Neuronal stem cell (in vitro differentiated cells): Measurements from ENCODE around the gene CCDC74A.
A peak's percentile ranks its signal among the peaks of the same experiment; 100 is the strongest.
"Not testable (repeated sequence)": the region's sequence is repeated elsewhere in the genome, so short reads cannot be mapped to it uniquely, and the experiment has no call there.

Source experiments
- DNase-seq: peaks from one replicate; pipeline ENCODE4 v3.0.0-alpha.2; 2013; ENCODE audit warnings: low spot score
- H2AFZ ChIP-seq: one replicate; pipeline ENCODE4 v1.6.1; 2013; ENCODE audit warnings: mild to moderate bottlenecking, low read length, inconsistent platforms
- H2AK5ac ChIP-seq: 2 replicates; pipeline ENCODE4 v1.6.1; 2013; ENCODE audit warnings: low read depth, mild to moderate bottlenecking, inconsistent platforms, low read length, moderate library complexity, mixed read lengths
- H2BK120ac ChIP-seq: 2 replicates; pipeline ENCODE4 v1.6.1; 2013; ENCODE audit warnings: low read depth, mild to moderate bottlenecking, inconsistent platforms, low read length, moderate library complexity, mixed read lengths
- H2BK12ac ChIP-seq: one replicate; pipeline ENCODE4 v1.6.1; 2013; ENCODE audit warnings: low read length, inconsistent platforms
- H2BK15ac ChIP-seq: 2 replicates; pipeline ENCODE4 v1.6.1; 2013; ENCODE audit warnings: mild to moderate bottlenecking, low read length, inconsistent platforms, mixed read lengths
- H2BK5ac ChIP-seq: one replicate; pipeline ENCODE4 v1.6.1; 2013; ENCODE audit warnings: inconsistent platforms, mild to moderate bottlenecking, low read length, moderate library complexity
- H3K14ac ChIP-seq: one replicate; pipeline ENCODE4 v1.6.1; 2013; ENCODE audit warnings: low read length, inconsistent platforms
- H3K18ac ChIP-seq: 2 replicates; pipeline ENCODE4 v1.6.1; 2013; ENCODE audit warnings: low read length, inconsistent platforms
- H3K23ac ChIP-seq: 2 replicates; pipeline ENCODE4 v1.6.1; 2013; ENCODE audit warnings: low read depth, mild to moderate bottlenecking, mixed read lengths, low read length, inconsistent platforms; ENCODE audit not compliant: poor library complexity
- H3K27ac ChIP-seq: replicated peaks from 3 replicates; pipeline ENCODE4 v1.5.1; 2013; ENCODE audit warnings: low read length, inconsistent platforms
- H3K27me3 ChIP-seq, 3 experiments: 2 replicates each; pipeline ENCODE4 v1.6.1; 2013; ENCODE audit warnings: low read length in 3 of 3, mild to moderate bottlenecking in 2 of 3, inconsistent platforms in 1 of 3, low read depth in 1 of 3, mixed read lengths in 1 of 3, moderate library complexity in 1 of 3; ENCODE audit not compliant: control insufficient read depth in 3 of 3, insufficient read depth in 3 of 3
- H3K36me3 ChIP-seq, 2 donors: replicated peaks in 1 of 2; 2 replicates each; pipeline ENCODE4 v1.6.1; 2013; ENCODE audit warnings: low read length in 2 of 2; ENCODE audit not compliant: control insufficient read depth in 2 of 2, insufficient read depth in 2 of 2
- H3K4ac ChIP-seq: 2 replicates; pipeline ENCODE4 v1.6.1; 2013; ENCODE audit warnings: inconsistent platforms, mild to moderate bottlenecking, low read length, moderate library complexity
- H3K4me1 ChIP-seq, 2 donors: 1 replicate in 1 of 2; 2 replicates in 1 of 2; pipeline ENCODE4 v1.6.1; 2013; ENCODE audit warnings: low read length in 2 of 2, low read depth in 1 of 2; ENCODE audit not compliant: control insufficient read depth in 2 of 2, insufficient read depth in 1 of 2
- H3K4me2 ChIP-seq: one replicate; pipeline ENCODE4 v1.6.1; 2013; ENCODE audit warnings: mild to moderate bottlenecking, low read length, inconsistent platforms; ENCODE audit not compliant: insufficient read depth, poor library complexity, severe bottlenecking
- H3K4me3 ChIP-seq, 2 donors: 2 replicates each; pipeline ENCODE4 v1.5.1; 2013; ENCODE audit warnings: low read length in 2 of 2, mild to moderate bottlenecking in 2 of 2, inconsistent platforms in 1 of 2, moderate library complexity in 1 of 2
- H3K79me1 ChIP-seq: one replicate; pipeline ENCODE4 v1.6.1; 2013; ENCODE audit warnings: low read depth, mild to moderate bottlenecking, inconsistent platforms, low read length, moderate library complexity
- H3K9ac ChIP-seq: one replicate; pipeline ENCODE4 v1.6.1; 2013; ENCODE audit warnings: mild to moderate bottlenecking, low read depth, low read length, inconsistent platforms; ENCODE audit not compliant: poor library complexity
- H3K9me3 ChIP-seq, 2 donors: replicated peaks in 1 of 2; 2 replicates each; pipeline versions ENCODE3 to v1.6.1; 2013; ENCODE audit warnings: low read length in 2 of 2, mild to moderate bottlenecking in 2 of 2, inconsistent platforms in 1 of 2, low read depth in 1 of 2, mixed read lengths in 1 of 2, moderate library complexity in 1 of 2; ENCODE audit not compliant: control insufficient read depth in 2 of 2, insufficient read depth in 1 of 2
- H4K8ac ChIP-seq: one replicate; pipeline ENCODE4 v1.6.1; 2013; ENCODE audit warnings: low read depth, mild to moderate bottlenecking, inconsistent platforms, low read length, moderate library complexity
- H4K91ac ChIP-seq: one replicate; pipeline ENCODE4 v1.6.1; 2013; ENCODE audit warnings: low read length, low read depth, mild to moderate bottlenecking, inconsistent platforms; ENCODE audit not compliant: poor library complexity
- WGBS, 2 donors: extraction: QIAGEN DNeasy Blood & Tissue Kit; methylation state at CpG; one replicate each; pipeline ENCODE4 v1.1.7; 2013; ENCODE audit warnings: missing lambda C conversion rate in 2 of 2, mixed read lengths in 1 of 2; ENCODE audit not compliant: insufficient read length in 2 of 2, insufficient replicate concordance in 1 of 2; ENCODE audit errors: extremely low coverage in 2 of 2; 5-methylcytosine and 5-hydroxymethylcytosine counted together

The CCDC74A gene

DNA sequence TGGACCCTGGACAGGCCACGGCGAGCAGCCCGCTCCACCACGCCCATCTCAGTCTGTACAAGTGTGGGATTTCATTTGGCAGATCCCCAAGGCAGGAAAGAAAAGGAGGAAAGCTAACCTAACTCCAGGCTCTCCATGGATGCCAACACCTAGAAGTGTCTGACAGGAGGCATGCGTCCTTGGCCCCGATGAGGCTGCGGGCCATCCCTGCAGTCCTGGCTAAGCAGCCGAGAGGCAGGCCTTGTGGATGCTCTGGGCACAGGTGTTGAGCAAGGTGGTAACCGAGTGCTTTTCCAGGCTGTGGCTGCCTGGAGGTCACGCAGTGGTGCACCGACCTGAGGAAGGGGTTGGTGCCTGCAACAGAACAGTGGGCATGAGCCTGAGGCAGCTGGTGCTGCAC, 7.3 kb downstream of the CCDC74A start:
- H2BK12ac ChIP-seq, H3K9me3 ChIP-seq, H3K27me3 ChIP-seq, H3K23ac ChIP-seq, H4K8ac ChIP-seq, H3K14ac ChIP-seq, DNase-seq, H3K4me3 ChIP-seq, H3K18ac ChIP-seq, H3K4ac ChIP-seq, H4K91ac ChIP-seq, H3K9ac ChIP-seq, H2BK120ac ChIP-seq, H3K4me1 ChIP-seq, H3K79me1 ChIP-seq, H3K4me2 ChIP-seq, H2AK5ac ChIP-seq, H2BK15ac ChIP-seq, H3K27ac ChIP-seq, H2BK5ac ChIP-seq, H2AFZ ChIP-seq, H3K36me3 ChIP-seq: not testable (repeated sequence)
- WGBS, 2 donors, result no CpG with 5 or more reads among the region's 11 CpGs

DNA sequence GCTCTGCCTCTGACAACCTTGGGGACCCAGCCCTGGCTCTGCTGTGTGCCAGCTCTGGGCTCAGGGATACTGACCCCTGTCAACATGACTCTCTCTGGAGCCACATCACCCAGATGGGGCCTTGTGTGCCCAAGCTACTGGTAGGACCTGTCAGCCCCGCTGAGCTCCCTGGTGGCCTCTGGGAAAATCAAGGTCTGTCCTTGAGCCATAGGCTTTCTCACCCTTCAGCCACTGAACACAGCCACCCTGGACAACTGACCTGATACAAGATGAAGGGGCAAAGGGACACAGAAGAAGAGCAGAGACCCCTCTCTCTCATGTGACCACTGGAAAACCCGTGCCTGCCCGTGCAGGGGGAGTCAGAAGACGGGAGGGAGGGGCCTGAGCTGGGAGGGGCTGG, 7.8 kb downstream of the CCDC74A start:
- Histone ChIP-seq H3K27ac (no peak overlapping the region), H3K4me3 (no peak overlapping the region), H3K9ac (no peak overlapping the region), H3K4me1 (no peaks in the 10 kb centered on the region), H3K36me3 (no peaks in the 10 kb centered on the region), H3K18ac (no peak overlapping the region), H2AK5ac (no peak overlapping the region), H3K4me2 (no peak overlapping the region), H2BK5ac (no peak overlapping the region), H3K27me3 (no peaks in the 10 kb centered on the region), H4K8ac (no peak overlapping the region), H2BK120ac (no peak overlapping the region), H3K9me3 (no peaks in the 10 kb centered on the region), H3K79me1 (no peaks in the 10 kb centered on the region), H3K23ac (no peak overlapping the region), H3K14ac (no peak overlapping the region), H4K91ac (no peak overlapping the region), H2BK15ac (no peak overlapping the region), H2AFZ (no peak overlapping the region), H3K4ac (no peak overlapping the region), H2BK12ac (no peak overlapping the region)
- DNase-seq, result no peak
- no CpG with 5 or more reads among the region's 4 CpGs for WGBS, 2 donors

DNA sequence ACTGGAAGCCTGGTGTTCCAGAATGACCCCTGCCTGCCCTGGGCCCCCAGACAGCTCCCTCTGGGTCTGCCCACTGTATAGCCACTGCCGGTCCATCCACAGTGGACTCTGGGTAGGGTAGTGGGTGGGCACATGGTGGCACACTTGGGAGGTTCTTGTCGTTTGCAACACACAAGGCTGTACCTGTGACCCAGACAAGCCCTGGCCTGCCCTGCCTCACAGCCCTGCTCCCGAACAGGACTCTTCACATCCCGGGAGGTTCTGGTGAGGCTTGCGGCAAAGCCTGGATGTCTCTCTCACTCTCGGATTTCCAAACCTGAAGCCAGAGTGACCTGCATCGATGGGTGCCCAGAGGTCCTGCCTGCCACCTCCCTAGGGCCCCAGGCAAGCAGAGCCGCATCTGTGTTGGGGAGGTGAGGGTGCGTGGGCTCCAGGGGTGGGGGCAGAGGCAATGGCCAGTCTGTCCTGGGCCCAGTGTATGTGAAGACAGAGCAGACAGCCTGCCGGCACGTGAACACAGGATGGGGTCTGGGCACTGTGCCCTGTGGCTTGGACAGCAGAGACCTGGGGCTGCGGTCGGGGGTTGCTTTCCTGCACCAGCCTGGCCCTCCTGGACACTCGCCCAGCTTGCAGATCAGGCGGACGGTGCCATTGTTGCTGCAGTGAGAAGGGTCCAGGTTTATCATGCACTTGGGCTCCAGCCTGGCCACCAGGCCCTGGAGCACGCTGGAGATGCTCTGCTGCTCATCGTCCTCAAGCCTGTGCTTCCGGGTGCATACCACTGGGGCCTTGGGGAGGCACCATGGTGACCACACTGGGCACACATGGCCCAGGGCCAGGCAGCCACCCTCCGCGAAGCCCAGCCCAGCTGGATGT, 8.5 kb downstream of the CCDC74A start:
- H3K4ac ChIP-seq, H3K4me1 ChIP-seq, H2AFZ ChIP-seq, H3K4me3 ChIP-seq, H2AK5ac ChIP-seq, DNase-seq, H3K36me3 ChIP-seq, H2BK5ac ChIP-seq, H3K4me2 ChIP-seq, H3K9me3 ChIP-seq, H2BK12ac ChIP-seq, H4K8ac ChIP-seq, H3K9ac ChIP-seq, H3K23ac ChIP-seq, H3K14ac ChIP-seq, H3K79me1 ChIP-seq, H4K91ac ChIP-seq, H2BK120ac ChIP-seq, H3K27me3 ChIP-seq, H3K27ac ChIP-seq, H2BK15ac ChIP-seq: not testable (repeated sequence)
- H3K18ac ChIP-seq, result peak overlapping the region; percentile 80
- no CpG with 5 or more reads among the region's 21 CpGs for WGBS, 2 donors

DNA sequence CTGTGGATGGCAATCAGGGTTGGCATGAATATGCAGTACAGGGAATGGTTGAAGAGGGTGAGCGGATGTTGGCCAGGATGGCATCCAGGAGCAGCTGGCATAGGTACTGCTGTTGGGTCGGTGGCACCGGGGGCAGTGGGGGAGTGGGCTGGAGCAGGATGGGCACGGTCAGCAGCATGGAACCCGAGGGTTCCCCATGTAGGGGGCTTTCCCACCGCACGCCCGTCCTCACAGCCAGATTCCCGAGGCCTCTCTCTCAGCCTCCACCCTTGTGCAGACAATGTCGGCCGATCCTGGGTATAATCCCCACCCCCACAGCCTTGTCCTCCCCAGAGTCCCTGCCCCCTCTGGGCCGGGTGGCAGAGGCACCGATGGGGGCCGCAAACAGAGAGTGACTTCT, 9.2 kb downstream of the CCDC74A start:
- WGBS, 2 donors, result no CpG with 5 or more reads among the region's 14 CpGs
- H3K9ac ChIP-seq, DNase-seq: not testable (repeated sequence)

More for the DNA sequence above, 9.2 kb downstream of the CCDC74A start:
- not testable (repeated sequence) for H3K27ac ChIP-seq, H2AFZ ChIP-seq, H3K79me1 ChIP-seq, H3K4me3 ChIP-seq, H2BK120ac ChIP-seq, H3K18ac ChIP-seq, H3K27me3 ChIP-seq, H2AK5ac ChIP-seq, H3K4me2 ChIP-seq, H3K4me1 ChIP-seq, H3K4ac ChIP-seq, H3K36me3 ChIP-seq, H3K14ac ChIP-seq, H4K8ac ChIP-seq, H2BK12ac ChIP-seq, H2BK5ac ChIP-seq, H2BK15ac ChIP-seq, H3K23ac ChIP-seq, H3K9me3 ChIP-seq, H4K91ac ChIP-seq
